ENCODE data around the gene DEGS2.

DNA sequence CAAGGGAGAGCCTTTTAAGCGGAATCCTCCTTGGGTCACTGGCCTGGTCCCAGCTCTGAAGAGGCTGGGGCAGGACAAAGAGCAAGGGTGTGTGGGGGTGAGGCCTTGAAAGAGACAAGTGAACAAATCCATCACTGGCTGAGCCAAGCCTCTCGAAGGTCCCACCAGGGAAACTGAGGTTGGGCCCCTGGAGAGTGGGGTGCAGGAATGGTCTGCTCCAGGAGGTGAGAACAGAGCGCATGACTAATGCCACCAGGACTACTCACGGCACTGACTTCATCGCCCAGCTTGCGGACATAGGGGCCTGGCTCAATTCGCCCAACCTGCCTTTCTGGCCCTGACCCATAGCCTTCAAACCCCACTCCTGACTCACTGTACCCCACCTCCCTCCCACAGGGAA is 19.2 kb upstream of the DEGS2 start:
- no peak for TF ChIP-seq SPI1 (IDR thresholded peaks at IDR 0.05; ENCODE audit: low read depth, low read length)
- no peak for TF ChIP-seq POLR2A (IDR thresholded peaks at IDR 0.05; ENCODE audit: low read depth, low read length)
